ENCODE results near the gene ATG16L2. TPM values are rescaled to one million over a fixed set of nuclear protein-coding genes. Genes with fewer than 3 reads are reported as not detected.

ATG16L2 gene
- total and polyA plus RNA-seq, 9 of the 15 experiments (the other 6 are each of a cell fraction or from before 2014, with no cell fraction given) = 0.18 to 11.2 (median 6.2) TPM

DNA sequence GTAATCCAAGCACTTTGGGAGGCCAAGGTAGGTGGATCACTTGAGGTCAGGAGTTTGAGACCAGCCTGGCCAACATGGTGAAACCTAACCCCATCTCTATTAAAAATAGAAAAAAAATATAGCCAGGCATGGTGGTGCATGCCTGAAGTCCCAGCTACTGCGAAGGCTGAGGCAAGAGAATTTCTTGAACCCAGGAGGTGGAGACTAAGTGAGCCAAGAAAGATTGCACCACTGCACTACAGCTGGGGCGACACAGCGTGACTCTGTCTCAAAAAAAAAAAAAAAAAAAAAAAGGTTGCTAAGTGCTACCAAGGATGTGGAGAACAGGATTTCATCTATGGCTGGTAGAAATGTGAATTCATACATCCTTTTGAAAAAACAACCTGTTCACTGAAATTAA is 36.6 kb downstream of the ATG16L2 start:
- Histone ChIP-seq H3K9me1 (ENCODE audit: control insufficient read depth, insufficient read depth, low read length) (no peaks in the 10 kb centered on the region), H4K20me1 (replicated peaks; ENCODE audit: control insufficient read depth, insufficient read depth, low read length) (no peaks in the 10 kb centered on the region), H3K9me3 (replicated peaks; ENCODE audit: control insufficient read depth, insufficient read depth, low read depth, low read length) (no peaks in the 10 kb centered on the region), H3K9ac (ENCODE audit: insufficient read depth in 1 of 2, low read depth in 2 of 2, low read length in 2 of 2) (no peak overlapping the region), H3K79me2 (ENCODE audit: control insufficient read depth, insufficient read depth, low read length) (no peaks in the 10 kb centered on the region), H3K27me3 (ENCODE audit: control insufficient read depth in 2 of 2, insufficient read depth in 2 of 2, low read length in 2 of 2) (no peaks in the 10 kb centered on the region), H3K27ac (ENCODE audit: extremely low read depth, low read depth, low read length) (no peak overlapping the region), H3K4me1 (replicated peaks in 1 of 2; ENCODE audit: control insufficient read depth in 2 of 2, insufficient read depth in 2 of 2, low read length in 2 of 2) (no peaks in the 10 kb centered on the region), H3K4me2 (ENCODE audit: insufficient read depth, low read length) (no peak overlapping the region), H3K4me3 (no peak overlapping the region), H3K36me3 (ENCODE audit: control insufficient read depth, insufficient read depth, low read length) (no peaks in the 10 kb centered on the region), H2AFZ (ENCODE audit: low read depth, low read length) (no peak overlapping the region)
- WGBS (ENCODE audit: insufficient coverage, low coverage, missing lambda C conversion rate) = 36% methylated on average over 2 of the region's 3 CpGs
- no peak for DNase-seq (ENCODE audit: extremely low read depth in 1 of 4, low spot score in 3 of 4)
- BruUV-seq (replicated peaks) = no TSS peak
- ChIA-PET POLR2A (no interaction called here), CTCF (ENCODE audit: low intra/inter-chr PET ratio) (no interaction called here)
- in situ Hi-C loops (cut with MboI) (no loop called here), intact Hi-C loops (cut with micrococcal nuclease) (no loop called here)
- ATAC-seq = no peak
- no peak for FAIRE-seq
- no peak for TF ChIP-seq U2AF2 (optimal IDR thresholded peaks at IDR 0.05; ENCODE audit: low read depth, low read length)
- TF ChIP-seq PRPF4 (IDR thresholded peaks at IDR 0.05; ENCODE audit: insufficient read depth, low read depth, low read length, poor library complexity, severe bottlenecking) = no peak

DNA sequence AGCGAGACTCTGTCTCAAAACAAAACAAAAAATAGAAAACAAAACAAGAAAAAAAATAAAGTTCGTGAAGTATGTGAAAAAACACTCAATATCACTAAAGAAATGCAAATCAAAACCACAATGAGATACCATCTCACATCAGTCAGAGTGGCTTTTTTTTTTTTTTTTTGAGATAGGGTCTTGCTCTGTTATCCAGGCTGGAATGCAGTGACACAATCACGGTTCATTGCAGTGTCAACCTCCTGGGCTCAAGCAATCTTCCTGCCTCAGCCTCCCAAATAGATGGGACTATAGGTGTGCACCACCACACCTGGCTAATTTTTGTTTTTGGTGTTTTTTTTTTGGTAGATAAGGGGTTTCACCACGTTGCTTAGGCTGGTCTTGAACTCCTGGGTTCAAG is 37.5 kb downstream of the ATG16L2 start:
- in situ Hi-C loops (cut with MboI) = no loop called here
- H3K9ac ChIP-seq (ENCODE audit: insufficient read depth in 1 of 2, low read depth in 2 of 2, low read length in 2 of 2) = no peak overlapping the region
- H3K9me1 ChIP-seq (ENCODE audit: control insufficient read depth, insufficient read depth, low read length) = no peaks in the 10 kb centered on the region
- FAIRE-seq (no peak), ATAC-seq (no peak), DNase-seq (ENCODE audit: extremely low read depth in 1 of 4, low spot score in 3 of 4) (no peak)
- no peak overlapping the region for H3K4me2 ChIP-seq (ENCODE audit: insufficient read depth, low read length)
- H3K27ac ChIP-seq (ENCODE audit: extremely low read depth, low read depth, low read length) = no peak overlapping the region
- H3K4me3 ChIP-seq = no peak overlapping the region
- intact Hi-C loops (cut with micrococcal nuclease) = no loop called here
- no peaks in the 10 kb centered on the region for H3K9me3 ChIP-seq (replicated peaks; ENCODE audit: control insufficient read depth, insufficient read depth, low read depth, low read length)
- no peaks in the 10 kb centered on the region for H4K20me1 ChIP-seq (replicated peaks; ENCODE audit: control insufficient read depth, insufficient read depth, low read length)
- WGBS (ENCODE audit: insufficient coverage, low coverage, missing lambda C conversion rate) = 29% methylated on average over 4 of the region's 4 CpGs
- no peaks in the 10 kb centered on the region for H3K27me3 ChIP-seq (ENCODE audit: control insufficient read depth in 2 of 2, insufficient read depth in 2 of 2, low read length in 2 of 2)
- POLR2A ChIA-PET = no interaction called here
- no peaks in the 10 kb centered on the region for H3K4me1 ChIP-seq (replicated peaks in 1 of 2; ENCODE audit: control insufficient read depth in 2 of 2, insufficient read depth in 2 of 2, low read length in 2 of 2)
- no TSS peak for BruUV-seq (replicated peaks)
- no peaks in the 10 kb centered on the region for H3K79me2 ChIP-seq (ENCODE audit: control insufficient read depth, insufficient read depth, low read length)
- no peak overlapping the region for H2AFZ ChIP-seq (ENCODE audit: low read depth, low read length)
- CTCF ChIA-PET (ENCODE audit: low intra/inter-chr PET ratio) = interaction anchor here (0.6 kb wide), 1 partner anchor 15 kb away, joined by 3 read pairs; no protein-coding TSS in a partner anchor
- H3K36me3 ChIP-seq (ENCODE audit: control insufficient read depth, insufficient read depth, low read length) = no peaks in the 10 kb centered on the region
- no peak for TF ChIP-seq HDAC1 (IDR thresholded peaks at IDR 0.05)
- no peak for TF ChIP-seq ZFP36 (IDR thresholded peaks at IDR 0.05; ENCODE audit: low read depth, low read length, partially characterized antibody)
- TF ChIP-seq FOS (IDR thresholded peaks at IDR 0.05; ENCODE audit: extremely low read depth, insufficient read length) = no peak
- no peak for TF ChIP-seq E2F5 (CRISPR knock-in tag; IDR thresholded peaks at IDR 0.05)
- no peak for TF ChIP-seq NFE2 (IDR thresholded peaks at IDR 0.05; ENCODE audit: low read depth)
- no peak for TF ChIP-seq ILK (tag; IDR thresholded peaks at IDR 0.05; ENCODE audit: borderline replicate concordance, low read depth)
- TF ChIP-seq EHMT2 (IDR thresholded peaks at IDR 0.05) = no peak

Measured in K562 (cell line).